ENCODE results near the gene ANKS1B. TPM values are rescaled to one million over a fixed set of nuclear protein-coding genes. Genes with fewer than 3 reads are reported as not detected.

Gene ANKS1B
- total and polyA plus RNA-seq, 10 of the 15 experiments (the other 5 are each of a cell fraction or from before 2014, with no cell fraction given): 0.16 to 1.3 (median 0.82) TPM; not detected in 7

- no peak overlapping the region for H2AFZ ChIP-seq (ENCODE audit: control insufficient read depth, low read depth, low read length)
- no peaks in the 10 kb centered on the region for H4K20me1 ChIP-seq (ENCODE audit: control insufficient read depth, insufficient read depth)
- intact Hi-C loops (cut with micrococcal nuclease; ENCODE audit: unreplicated experiment) (no loop called here), in situ Hi-C loops (cut with MboI) (no loop called here)
- no peaks in the 10 kb centered on the region for H3K9me3 ChIP-seq (replicated peaks; ENCODE audit: control insufficient read depth, insufficient read depth, low read length)
- FAIRE-seq (no peak), DNase-seq (ENCODE audit: low read depth, low spot score) (no peak), ATAC-seq (no peak)
- H3K4me2 ChIP-seq (ENCODE audit: control insufficient read depth, insufficient read depth): no peak overlapping the region
- H3K36me3 ChIP-seq (ENCODE audit: control insufficient read depth in 2 of 2, insufficient read depth in 2 of 2, low read length in 1 of 2): no peaks in the 10 kb centered on the region
- TF ChIP-seq NRF1 (conservative IDR thresholded peaks at IDR 0.05; ENCODE audit: low read depth, low read length) (no peak), CREB1 (IDR thresholded peaks at IDR 0.05; ENCODE audit: low read depth) (no peak), MEF2B (IDR thresholded peaks at IDR 0.05; ENCODE audit: partially characterized antibody, poor library complexity, severe bottlenecking) (no peak), NFYA (IDR thresholded peaks at IDR 0.05; ENCODE audit: borderline replicate concordance, low read depth, low read length) (no peak)
- SMC1A ChIA-PET (ENCODE audit: uncharacterized antibody, unreplicated experiment): no interaction called here
- no peak overlapping the region for H3K9ac ChIP-seq (ENCODE audit: control insufficient read depth, insufficient read depth, low read length)
- H3K27me3 ChIP-seq (replicated peaks in 1 of 2; ENCODE audit: control insufficient read depth in 2 of 2, insufficient read depth in 2 of 2, low read length in 1 of 2): no peaks in the 10 kb centered on the region
- H3K4me1 ChIP-seq (ENCODE audit: control insufficient read depth, insufficient read depth, low read length): no peaks in the 10 kb centered on the region
- POLR2A ChIA-PET: no interaction called here
- H3K79me2 ChIP-seq (ENCODE audit: control insufficient read depth, insufficient read depth, low read length): no peaks in the 10 kb centered on the region
- CTCF ChIA-PET: no interaction called here
- no peak overlapping the region for H3K4me3 ChIP-seq
- no peak overlapping the region for H3K27ac ChIP-seq (ENCODE audit: control insufficient read depth, insufficient read depth)
- RAD21 ChIA-PET (ENCODE audit: unreplicated experiment): no interaction called here
- no TSS peak for BruUV-seq (replicated peaks)
Observed at GRCh38 chr12:98903875-98904274, 1080.9 kb downstream of the ANKS1B start.

GRCh38 chr12:98901189-98901588, 1083.5 kb downstream of the ANKS1B start:
- RAD21 ChIA-PET (ENCODE audit: unreplicated experiment): no interaction called here
- CTCF ChIA-PET: no interaction called here

More at GRCh38 chr12:98901189-98901588, 1083.5 kb downstream of the ANKS1B start:
- WGBS (ENCODE audit: insufficient coverage, insufficient replicate concordance, low lambda C conversion rate, missing lambda C conversion rate): 2% methylated on average over 2 of the region's 2 CpGs
- no peak overlapping the region for H3K4me3 ChIP-seq
- no peaks in the 10 kb centered on the region for H3K27me3 ChIP-seq (replicated peaks in 1 of 2; ENCODE audit: control insufficient read depth in 2 of 2, insufficient read depth in 2 of 2, low read length in 1 of 2)
- no peaks in the 10 kb centered on the region for H4K20me1 ChIP-seq (ENCODE audit: control insufficient read depth, insufficient read depth)
- ChIA-PET SMC1A (ENCODE audit: uncharacterized antibody, unreplicated experiment) (no interaction called here), POLR2A (no interaction called here)
- intact Hi-C loops (cut with micrococcal nuclease; ENCODE audit: unreplicated experiment) (no loop called here), in situ Hi-C loops (cut with MboI) (no loop called here)
- H3K9ac ChIP-seq (ENCODE audit: control insufficient read depth, insufficient read depth, low read length): no peak overlapping the region
- no peak overlapping the region for H3K27ac ChIP-seq (ENCODE audit: control insufficient read depth, insufficient read depth)
- no peaks in the 10 kb centered on the region for H3K4me1 ChIP-seq (ENCODE audit: control insufficient read depth, insufficient read depth, low read length)
- TF ChIP-seq FOXK2 (IDR thresholded peaks at IDR 0.05) (no peak), PAX5 (IDR thresholded peaks at IDR 0.05; ENCODE audit: borderline replicate concordance, low read depth, low read length) (no peak), POLR2AphosphoS5 (IDR thresholded peaks at IDR 0.05; ENCODE audit: low read length) (no peak), REST (IDR thresholded peaks at IDR 0.05; ENCODE audit: low read depth, low read length) (peak; percentile 77), LARP7 (IDR thresholded peaks at IDR 0.05) (no peak)
- no peak for FAIRE-seq
- no peaks in the 10 kb centered on the region for H3K9me3 ChIP-seq (replicated peaks; ENCODE audit: control insufficient read depth, insufficient read depth, low read length)
- ATAC-seq: no peak
- H2AFZ ChIP-seq (ENCODE audit: control insufficient read depth, low read depth, low read length): no peak overlapping the region
- H3K4me2 ChIP-seq (ENCODE audit: control insufficient read depth, insufficient read depth): no peak overlapping the region
- no peak for DNase-seq (ENCODE audit: low read depth, low spot score)
- no peaks in the 10 kb centered on the region for H3K79me2 ChIP-seq (ENCODE audit: control insufficient read depth, insufficient read depth, low read length)
- BruUV-seq (replicated peaks): no TSS peak
- H3K36me3 ChIP-seq (ENCODE audit: control insufficient read depth in 2 of 2, insufficient read depth in 2 of 2, low read length in 1 of 2): no peaks in the 10 kb centered on the region
